ENCODE data around the gene EPB41L4A.

DNA sequence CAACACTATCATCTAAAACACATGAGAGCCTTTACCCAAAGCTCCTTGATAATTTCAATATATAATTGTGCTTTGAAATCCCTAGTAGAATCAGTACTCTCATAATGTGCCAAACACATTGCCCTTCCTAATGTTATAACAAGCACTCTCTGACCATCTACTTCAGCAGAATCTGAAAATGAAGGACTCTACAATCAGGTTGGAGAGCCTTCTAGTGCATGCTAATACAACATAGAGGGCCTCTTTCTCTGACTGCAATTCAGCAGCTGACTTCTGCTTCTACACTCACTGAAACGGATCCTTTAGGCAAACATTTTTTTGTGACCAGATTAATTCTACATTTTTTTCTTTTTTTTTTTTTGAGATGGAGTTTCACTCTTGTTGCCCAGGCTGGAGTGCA lies 155.6 kb downstream of the EPB41L4A start:
- TF ChIP-seq POLR2A (IDR thresholded peaks at IDR 0.05): no peak
- TF ChIP-seq, protein P1, sequence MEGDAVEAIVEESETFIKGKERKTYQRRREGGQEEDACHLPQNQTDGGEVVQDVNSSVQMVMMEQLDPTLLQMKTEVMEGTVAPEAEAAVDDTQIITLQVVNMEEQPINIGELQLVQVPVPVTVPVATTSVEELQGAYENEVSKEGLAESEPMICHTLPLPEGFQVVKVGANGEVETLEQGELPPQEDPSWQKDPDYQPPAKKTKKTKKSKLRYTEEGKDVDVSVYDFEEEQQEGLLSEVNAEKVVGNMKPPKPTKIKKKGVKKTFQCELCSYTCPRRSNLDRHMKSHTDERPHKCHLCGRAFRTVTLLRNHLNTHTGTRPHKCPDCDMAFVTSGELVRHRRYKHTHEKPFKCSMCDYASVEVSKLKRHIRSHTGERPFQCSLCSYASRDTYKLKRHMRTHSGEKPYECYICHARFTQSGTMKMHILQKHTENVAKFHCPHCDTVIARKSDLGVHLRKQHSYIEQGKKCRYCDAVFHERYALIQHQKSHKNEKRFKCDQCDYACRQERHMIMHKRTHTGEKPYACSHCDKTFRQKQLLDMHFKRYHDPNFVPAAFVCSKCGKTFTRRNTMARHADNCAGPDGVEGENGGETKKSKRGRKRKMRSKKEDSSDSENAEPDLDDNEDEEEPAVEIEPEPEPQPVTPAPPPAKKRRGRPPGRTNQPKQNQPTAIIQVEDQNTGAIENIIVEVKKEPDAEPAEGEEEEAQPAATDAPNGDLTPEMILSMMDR (IDR thresholded peaks at IDR 0.05): no peak
- no peak for TF ChIP-seq POLR2AphosphoS5 (IDR thresholded peaks at IDR 0.05)

All from breast epithelium (tissue), 3 donors.